Right renal cortex interstitium (tissue), 3 donors: ENCODE results near the gene CNGB1. TPM values are rescaled to one million over a fixed set of nuclear protein-coding genes. Genes with fewer than 3 reads are reported as not detected.
A peak's percentile ranks its signal among the peaks of the same experiment; 100 is the strongest.
"Not testable (repeated sequence)": the region's sequence is repeated elsewhere in the genome, so short reads cannot be mapped to it uniquely, and the experiment has no call there.

Experiments
- DNase-seq, 3 donors: peaks; one replicate each; pipeline ENCODE4 v3.0.0-alpha.2; 2013; ENCODE audit warnings: low read depth in 3 of 3, low spot score in 2 of 3
- polyA plus RNA-seq, 3 donors: library from polyadenylated mRNA; unstranded; fragments of 120-200 nt; gene quantifications; one replicate each; pipeline ENCODE4 v1.2.1, GENCODE V29; 2013; ENCODE audit not compliant: insufficient read length in 3 of 3

The CNGB1 gene
- polyA plus RNA-seq, 3 donors = 0.03 to 0.07 TPM; not detected in 1

GRCh38 chr16:57912529-57913260, 58.2 kb downstream of the CNGB1 start:
- no peak for DNase-seq

GRCh38 chr16:57911743-57912142, 59.2 kb downstream of the CNGB1 start:
- no peak for DNase-seq

GRCh38 chr16:57910696-57911095, 60.2 kb downstream of the CNGB1 start:
- DNase-seq = no peak

- DNase-seq = no peak
Measured at GRCh38 chr16:57908409-57908987, 62.4 kb downstream of the CNGB1 start.

GRCh38 chr16:57906382-57907316, 64.3 kb downstream of the CNGB1 start:
- DNase-seq = no peak

GRCh38 chr16:57904101-57904500, 66.8 kb downstream of the CNGB1 start:
- no peak for DNase-seq

- DNase-seq = no peak
Measured at GRCh38 chr16:57903656-57904055, 67.3 kb downstream of the CNGB1 start.

GRCh38 chr16:57901480-57902069, 69.4 kb downstream of the CNGB1 start:
- no peak for DNase-seq

- no peak for DNase-seq
Measured at GRCh38 chr16:57900796-57901479, 70.0 kb downstream of the CNGB1 start.

- peak in 2 of 3 donors; percentile 40 to 45 for DNase-seq
Measured at GRCh38 chr16:57899771-57900661, 70.9 kb downstream of the CNGB1 start.

- no peak for DNase-seq
Measured at GRCh38 chr16:57898961-57899360, 72.0 kb downstream of the CNGB1 start.

- DNase-seq = no peak
Measured at GRCh38 chr16:57897996-57898395, 72.9 kb downstream of the CNGB1 start.

GRCh38 chr16:57897053-57897784, 73.7 kb downstream of the CNGB1 start:
- no peak for DNase-seq

- not testable (repeated sequence) for DNase-seq
Measured at GRCh38 chr16:57895081-57895547, 75.8 kb downstream of the CNGB1 start.

- no peak for DNase-seq
Measured at GRCh38 chr16:57894390-57895080, 76.4 kb downstream of the CNGB1 start.

GRCh38 chr16:57893559-57894389, 77.2 kb downstream of the CNGB1 start:
- DNase-seq = no peak

GRCh38 chr16:57893217-57893558, 77.7 kb downstream of the CNGB1 start:
- DNase-seq = no peak
